COLO829 (cell line): ENCODE measurements around the gene GJB3.

Source experiments
- DNase-seq: peaks from one replicate; pipeline ENCODE4 v3.0.0; 2012; ENCODE audit warnings: low spot score

Gene GJB3

GRCh38 chr1:34825455-34826091 is 44.6 kb downstream of the GJB3 start:
- DNase-seq, result no peak

GRCh38 chr1:34827341-34827941 is 46.4 kb downstream of the GJB3 start:
- DNase-seq, result no peak

GRCh38 chr1:34828611-34829010 is 47.6 kb downstream of the GJB3 start:
- no peak for DNase-seq

- no peak for DNase-seq
These were observed 48.2 kb downstream of the GJB3 start for GRCh38 chr1:34829250-34829649.

GRCh38 chr1:34831721-34832246 is 50.8 kb downstream of the GJB3 start:
- no peak for DNase-seq

- DNase-seq, result no peak
These were observed 52.7 kb downstream of the GJB3 start for GRCh38 chr1:34833711-34834110.
